ENCODE results near the gene SSX2IP.
"Not testable (repeated sequence)": the region's sequence is repeated elsewhere in the genome, so short reads cannot be mapped to it uniquely, and the experiment has no call there.

The SSX2IP gene

GRCh38 chr1:84603941-84604830, 86.1 kb downstream of the SSX2IP start:
- no peak overlapping the region for H3K4me3 ChIP-seq (ENCODE audit: low read depth, low read length)
- TF ChIP-seq CTCF (IDR thresholded peaks at IDR 0.05; ENCODE audit: low read depth, low read length, missing control alignments), result no peak
- DNase-seq (ENCODE audit: low read depth), result no peak
- in situ Hi-C loops (cut with HindIII; ENCODE audit: low sequenced_read_pairs), result no loop called here

- in situ Hi-C loops (cut with HindIII; ENCODE audit: low sequenced_read_pairs), result no loop called here
- TF ChIP-seq CTCF (IDR thresholded peaks at IDR 0.05; ENCODE audit: low read depth, low read length, missing control alignments), result no peak
- no peak for DNase-seq (ENCODE audit: low read depth)
- H3K4me3 ChIP-seq (ENCODE audit: low read depth, low read length), result no peak overlapping the region
Observed at GRCh38 chr1:84603223-84603622, 87.0 kb downstream of the SSX2IP start.

- DNase-seq (ENCODE audit: low read depth), result no peak
- TF ChIP-seq CTCF (IDR thresholded peaks at IDR 0.05; ENCODE audit: low read depth, low read length, missing control alignments), result no peak
- no peak overlapping the region for H3K4me3 ChIP-seq (ENCODE audit: low read depth, low read length)
- in situ Hi-C loops (cut with HindIII; ENCODE audit: low sequenced_read_pairs), result no loop called here
Observed at GRCh38 chr1:84600796-84601195, 89.5 kb downstream of the SSX2IP start.

- in situ Hi-C loops (cut with HindIII; ENCODE audit: low sequenced_read_pairs), result no loop called here
- no peak for TF ChIP-seq CTCF (IDR thresholded peaks at IDR 0.05; ENCODE audit: low read depth, low read length, missing control alignments)
- DNase-seq (ENCODE audit: low read depth), result no peak
- H3K4me3 ChIP-seq (ENCODE audit: low read depth, low read length), result no peak overlapping the region
Observed at GRCh38 chr1:84598846-84599741, 91.2 kb downstream of the SSX2IP start.

GRCh38 chr1:84598418-84598817, 91.8 kb downstream of the SSX2IP start:
- in situ Hi-C loops (cut with HindIII; ENCODE audit: low sequenced_read_pairs), result no loop called here
- no peak overlapping the region for H3K4me3 ChIP-seq (ENCODE audit: low read depth, low read length)
- no peak for TF ChIP-seq CTCF (IDR thresholded peaks at IDR 0.05; ENCODE audit: low read depth, low read length, missing control alignments)
- DNase-seq (ENCODE audit: low read depth), result no peak

GRCh38 chr1:84597011-84597410, 93.2 kb downstream of the SSX2IP start:
- DNase-seq (ENCODE audit: low read depth), result no peak
- no peak for TF ChIP-seq CTCF (IDR thresholded peaks at IDR 0.05; ENCODE audit: low read depth, low read length, missing control alignments)
- H3K4me3 ChIP-seq (ENCODE audit: low read depth, low read length), result no peak overlapping the region
- in situ Hi-C loops (cut with HindIII; ENCODE audit: low sequenced_read_pairs), result no loop called here

- in situ Hi-C loops (cut with HindIII; ENCODE audit: low sequenced_read_pairs); H3K4me3 ChIP-seq (ENCODE audit: low read depth, low read length); DNase-seq (ENCODE audit: low read depth): not testable (repeated sequence)
Observed at GRCh38 chr1:84594959-84595358, 95.3 kb downstream of the SSX2IP start.
